ENCODE measurements around the gene ZNF485. TPM values are rescaled to one million over a fixed set of nuclear protein-coding genes. Genes with fewer than 3 reads are reported as not detected.

ZNF485 gene
- total and polyA plus RNA-seq, 2 of the 8 experiments (the other 6 are each of a cell fraction or from before 2014, with no cell fraction given): 2.5 to 8.2 TPM

GRCh38 chr10:43644252-43644651 lies 38.0 kb downstream of the ZNF485 start:
- Histone ChIP-seq H3K4me2 (ENCODE audit: insufficient read depth in 1 of 2, low read depth in 2 of 2, low read length in 2 of 2) (no peak overlapping the region), H3K14ac (ENCODE audit: insufficient read length) (no peak overlapping the region), H3K4ac (replicated peaks; ENCODE audit: insufficient read length, low read depth, low read length) (no peak overlapping the region), H3K23me2 (ENCODE audit: low read depth, low read length) (peaks cover 10% of the 10 kb centered on the region), H3K23ac (ENCODE audit: insufficient read length) (no peak overlapping the region), H3K9me3 (ENCODE audit: insufficient read depth in 2 of 2, low read depth in 1 of 2, low read length in 1 of 2) (peaks cover 52 to 54% of the 10 kb centered on the region in 2 experiments), H3K18ac (ENCODE audit: extremely low read depth, low read length) (no peak overlapping the region), H3K4me3 (ENCODE audit: extremely low read depth in 1 of 4, insufficient read depth in 2 of 4, low read depth in 3 of 4, low read length in 4 of 4) (peak overlapping the region in 1 of 4 experiments; percentile 24; a peak in 1 of 8 replicates), H3K56ac (replicated peaks; ENCODE audit: insufficient read length, low read depth, low read length) (no peak overlapping the region), H3K4me1 (replicated peaks in 1 of 4; ENCODE audit: control insufficient read depth in 3 of 4, insufficient read depth in 4 of 4, low read length in 3 of 4) (peaks cover 0 to 4% (median 0%) of the 10 kb centered on the region in 4 experiments; a peak in 2 of 7 replicates), H2BK12ac (ENCODE audit: low read depth, low read length) (no peak overlapping the region), H3K79me2 (ENCODE audit: control insufficient read depth in 1 of 2, insufficient read depth in 2 of 2, low read length in 2 of 2) (no peaks in the 10 kb centered on the region), H3K79me1 (ENCODE audit: low read depth, low read length) (no peaks in the 10 kb centered on the region), H2AFZ (ENCODE audit: low read length) (no peak overlapping the region), H3K9ac (replicated peaks in 1 of 4; ENCODE audit: extremely low read depth in 1 of 4, low read depth in 3 of 4, low read length in 3 of 4) (no peak overlapping the region), H2BK20ac (ENCODE audit: low read length) (no peak overlapping the region), H4K20me1 (replicated peaks in 1 of 2; ENCODE audit: control insufficient read depth in 1 of 2, insufficient read depth in 2 of 2, low read length in 2 of 2) (no peaks in the 10 kb centered on the region), H2BK5ac (ENCODE audit: low read depth, low read length) (no peak overlapping the region), H3K36me3 (ENCODE audit: control insufficient read depth in 2 of 4, insufficient read depth in 4 of 4, low read length in 3 of 4) (peaks cover 4 to 42% (median 27%) of the 10 kb centered on the region in 4 experiments), H3K27me3 (replicated peaks in 1 of 4; ENCODE audit: control insufficient read depth in 3 of 4, extremely low read depth in 1 of 4, insufficient read depth in 3 of 4, low read length in 3 of 4) (peaks cover 0 to 12% (median 8%) of the 10 kb centered on the region in 4 experiments; a peak in 6 of 7 replicates), H2AK5ac (ENCODE audit: low read depth, low read length) (no peak overlapping the region), H4K8ac (ENCODE audit: extremely low read depth, insufficient read depth, low read length) (no peak overlapping the region), H3K27ac (ENCODE audit: low read depth, low read length) (no peak overlapping the region), H4K5ac (ENCODE audit: insufficient read length, low read depth, low read length) (no peak overlapping the region), H2BK15ac (ENCODE audit: low read length) (no peak overlapping the region), H4K91ac (replicated peaks; ENCODE audit: insufficient read length, low read length) (no peak overlapping the region), H2BK120ac (replicated peaks; ENCODE audit: low read depth, low read length) (no peak overlapping the region)
- DNase-seq (ENCODE audit: low read depth in 1 of 2, low spot score in 2 of 2) (no peak), FAIRE-seq (no peak)
- POLR2A ChIA-PET (ENCODE audit: partially characterized antibody): no interaction called here
- 92% methylated on average over 8 of the region's 8 CpGs; no CpG with 5 or more reads in 1 of the 2 experiments for WGBS, 2 experiments (ENCODE audit: extremely low coverage in 1 of 2, insufficient coverage in 1 of 2, insufficient read length in 1 of 2, insufficient replicate concordance in 2 of 2, low coverage in 1 of 2, low lambda C conversion rate in 2 of 2, missing lambda C conversion rate in 1 of 2)
- CTCF ChIA-PET (ENCODE audit: partially characterized antibody): no interaction called here
- no peak for TF ChIP-seq MAFK (IDR thresholded peaks at IDR 0.05; ENCODE audit: low read depth, low read length)

Measured in H1 (cell line).